Measurements from ENCODE around the gene ELL.

DNA sequence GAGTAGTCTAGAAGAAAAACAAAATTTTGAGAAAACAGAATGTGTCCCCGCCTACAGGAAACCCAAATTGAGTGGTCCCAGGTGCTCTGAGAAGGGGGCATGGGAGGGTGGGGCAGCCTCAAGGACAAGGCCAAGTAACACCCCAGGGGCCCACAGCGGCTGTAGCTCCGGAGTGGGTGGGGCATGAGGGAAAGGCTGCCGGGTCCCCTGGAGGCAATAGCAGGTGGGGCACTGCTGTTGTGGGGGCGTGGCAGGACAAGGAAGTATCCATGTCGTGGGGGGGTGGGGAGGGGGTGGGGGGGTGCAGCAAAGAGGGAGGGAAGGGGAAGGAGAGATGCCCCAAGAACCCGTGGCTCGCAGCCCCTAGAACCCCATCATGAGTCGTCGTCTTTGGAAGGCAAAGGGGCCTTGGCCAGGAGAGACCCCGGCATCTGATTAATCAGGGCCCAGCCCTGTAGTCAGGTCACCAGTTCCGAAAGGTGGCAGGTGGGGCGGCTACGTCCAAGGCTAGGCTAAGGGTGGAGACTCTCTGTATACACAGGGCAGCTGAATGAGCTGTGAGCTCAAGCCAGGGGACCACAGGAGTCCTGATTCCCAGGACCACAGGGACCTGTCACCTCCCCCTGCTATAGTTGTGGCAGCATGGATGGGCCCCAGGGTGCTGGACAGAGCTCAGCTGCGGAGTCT, 76.5 kb downstream of the ELL start:
- no peak for TF ChIP-seq POLR2A (IDR thresholded peaks at IDR 0.05)
- TF ChIP-seq, protein P1, sequence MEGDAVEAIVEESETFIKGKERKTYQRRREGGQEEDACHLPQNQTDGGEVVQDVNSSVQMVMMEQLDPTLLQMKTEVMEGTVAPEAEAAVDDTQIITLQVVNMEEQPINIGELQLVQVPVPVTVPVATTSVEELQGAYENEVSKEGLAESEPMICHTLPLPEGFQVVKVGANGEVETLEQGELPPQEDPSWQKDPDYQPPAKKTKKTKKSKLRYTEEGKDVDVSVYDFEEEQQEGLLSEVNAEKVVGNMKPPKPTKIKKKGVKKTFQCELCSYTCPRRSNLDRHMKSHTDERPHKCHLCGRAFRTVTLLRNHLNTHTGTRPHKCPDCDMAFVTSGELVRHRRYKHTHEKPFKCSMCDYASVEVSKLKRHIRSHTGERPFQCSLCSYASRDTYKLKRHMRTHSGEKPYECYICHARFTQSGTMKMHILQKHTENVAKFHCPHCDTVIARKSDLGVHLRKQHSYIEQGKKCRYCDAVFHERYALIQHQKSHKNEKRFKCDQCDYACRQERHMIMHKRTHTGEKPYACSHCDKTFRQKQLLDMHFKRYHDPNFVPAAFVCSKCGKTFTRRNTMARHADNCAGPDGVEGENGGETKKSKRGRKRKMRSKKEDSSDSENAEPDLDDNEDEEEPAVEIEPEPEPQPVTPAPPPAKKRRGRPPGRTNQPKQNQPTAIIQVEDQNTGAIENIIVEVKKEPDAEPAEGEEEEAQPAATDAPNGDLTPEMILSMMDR (IDR thresholded peaks at IDR 0.05) = no peak
- no peak for TF ChIP-seq POLR2AphosphoS5 (IDR thresholded peaks at IDR 0.05)
